HEK293T (cell line): ENCODE data around the gene GNA14.

ENCODE experiments used
- ARNT ChIP-seq: fragments of 450-650 bp; IDR thresholded peaks from 2 replicates; pipeline ENCODE4 v1.6.1; 2017; ENCODE audit warnings: mild to moderate bottlenecking
- BHLHE40 ChIP-seq: fragments of 450-650 bp; IDR thresholded peaks from 2 replicates; pipeline ENCODE4 v1.6.1; 2016; ENCODE audit warnings: mild to moderate bottlenecking, moderate library complexity, borderline replicate concordance
- ELF4 ChIP-seq: fragments of 450-650 bp; IDR thresholded peaks from 2 replicates; pipeline ENCODE4 v1.6.1; 2017; ENCODE audit warnings: antibody characterized with exemption
- FOXK2 ChIP-seq: fragments of 450-650 bp; IDR thresholded peaks from 2 replicates; pipeline ENCODE4 v1.6.1; 2016; ENCODE audit warnings: mild to moderate bottlenecking
- FOXM1 ChIP-seq: fragments of 450-650 bp; IDR thresholded peaks from 2 replicates; pipeline ENCODE4 v1.6.1; 2017; ENCODE audit warnings: mild to moderate bottlenecking, borderline replicate concordance
- HDGF ChIP-seq: fragments of 450-650 bp; IDR thresholded peaks from 2 replicates; pipeline ENCODE4 v1.6.1; 2017; ENCODE audit warnings: antibody characterized with exemption, borderline replicate concordance
- NFRKB ChIP-seq: fragments of 450-650 bp; IDR thresholded peaks from 2 replicates; pipeline ENCODE4 v1.6.1; 2016; ENCODE audit warnings: mild to moderate bottlenecking, moderate library complexity
- SP1 ChIP-seq: fragments of 450-650 bp; IDR thresholded peaks from 2 replicates; pipeline ENCODE4 v1.6.1; 2017
- SUZ12 ChIP-seq: fragments of 450-650 bp; IDR thresholded peaks from 2 replicates; pipeline ENCODE4 v1.6.1; 2016; ENCODE audit warnings: mild to moderate bottlenecking
- TARDBP ChIP-seq: fragments of 450-650 bp; IDR thresholded peaks from 2 replicates; pipeline ENCODE4 v1.6.1; 2016

- no peak for TF ChIP-seq SUZ12
- TF ChIP-seq FOXM1 = no peak
- no peak for TF ChIP-seq HDGF
- TF ChIP-seq TARDBP = no peak
- TF ChIP-seq BHLHE40 = no peak
- TF ChIP-seq ELF4 = no peak
- TF ChIP-seq FOXK2 = no peak
- no peak for TF ChIP-seq SP1
- TF ChIP-seq ARNT = no peak
- TF ChIP-seq NFRKB = no peak
Measured at GRCh38 chr9:77438653-77439052, 209.5 kb downstream of the GNA14 start.
